ENCODE data around the gene FLII. TPM values are rescaled to one million over a fixed set of nuclear protein-coding genes. Genes with fewer than 3 reads are reported as not detected.

The FLII gene
- total and polyA plus RNA-seq, 2 of the 13 experiments (the other 11 are each of a cell fraction or from before 2014, with no cell fraction given), result 130 to 303 TPM

DNA sequence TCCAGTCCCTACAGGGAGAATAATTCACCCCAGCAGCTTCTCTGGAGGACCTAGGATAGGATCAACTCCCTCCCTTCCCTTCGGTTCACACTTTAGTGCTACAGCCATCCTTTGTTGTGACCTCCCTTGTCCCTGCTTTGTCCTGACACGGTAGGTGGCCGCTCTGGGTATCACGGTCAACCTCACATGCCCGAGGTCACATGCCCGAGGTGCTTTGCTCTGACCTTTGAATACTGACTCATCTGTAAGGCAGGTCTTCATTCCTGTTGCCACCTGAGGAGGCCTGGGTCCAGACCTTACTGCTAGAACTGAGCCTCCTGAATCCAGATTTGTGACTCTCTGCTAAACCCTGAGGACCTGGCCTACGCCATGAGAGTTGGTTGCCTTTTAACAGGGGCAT lies 55.2 kb downstream of the FLII start (continued):
- TF ChIP-seq, protein P1, sequence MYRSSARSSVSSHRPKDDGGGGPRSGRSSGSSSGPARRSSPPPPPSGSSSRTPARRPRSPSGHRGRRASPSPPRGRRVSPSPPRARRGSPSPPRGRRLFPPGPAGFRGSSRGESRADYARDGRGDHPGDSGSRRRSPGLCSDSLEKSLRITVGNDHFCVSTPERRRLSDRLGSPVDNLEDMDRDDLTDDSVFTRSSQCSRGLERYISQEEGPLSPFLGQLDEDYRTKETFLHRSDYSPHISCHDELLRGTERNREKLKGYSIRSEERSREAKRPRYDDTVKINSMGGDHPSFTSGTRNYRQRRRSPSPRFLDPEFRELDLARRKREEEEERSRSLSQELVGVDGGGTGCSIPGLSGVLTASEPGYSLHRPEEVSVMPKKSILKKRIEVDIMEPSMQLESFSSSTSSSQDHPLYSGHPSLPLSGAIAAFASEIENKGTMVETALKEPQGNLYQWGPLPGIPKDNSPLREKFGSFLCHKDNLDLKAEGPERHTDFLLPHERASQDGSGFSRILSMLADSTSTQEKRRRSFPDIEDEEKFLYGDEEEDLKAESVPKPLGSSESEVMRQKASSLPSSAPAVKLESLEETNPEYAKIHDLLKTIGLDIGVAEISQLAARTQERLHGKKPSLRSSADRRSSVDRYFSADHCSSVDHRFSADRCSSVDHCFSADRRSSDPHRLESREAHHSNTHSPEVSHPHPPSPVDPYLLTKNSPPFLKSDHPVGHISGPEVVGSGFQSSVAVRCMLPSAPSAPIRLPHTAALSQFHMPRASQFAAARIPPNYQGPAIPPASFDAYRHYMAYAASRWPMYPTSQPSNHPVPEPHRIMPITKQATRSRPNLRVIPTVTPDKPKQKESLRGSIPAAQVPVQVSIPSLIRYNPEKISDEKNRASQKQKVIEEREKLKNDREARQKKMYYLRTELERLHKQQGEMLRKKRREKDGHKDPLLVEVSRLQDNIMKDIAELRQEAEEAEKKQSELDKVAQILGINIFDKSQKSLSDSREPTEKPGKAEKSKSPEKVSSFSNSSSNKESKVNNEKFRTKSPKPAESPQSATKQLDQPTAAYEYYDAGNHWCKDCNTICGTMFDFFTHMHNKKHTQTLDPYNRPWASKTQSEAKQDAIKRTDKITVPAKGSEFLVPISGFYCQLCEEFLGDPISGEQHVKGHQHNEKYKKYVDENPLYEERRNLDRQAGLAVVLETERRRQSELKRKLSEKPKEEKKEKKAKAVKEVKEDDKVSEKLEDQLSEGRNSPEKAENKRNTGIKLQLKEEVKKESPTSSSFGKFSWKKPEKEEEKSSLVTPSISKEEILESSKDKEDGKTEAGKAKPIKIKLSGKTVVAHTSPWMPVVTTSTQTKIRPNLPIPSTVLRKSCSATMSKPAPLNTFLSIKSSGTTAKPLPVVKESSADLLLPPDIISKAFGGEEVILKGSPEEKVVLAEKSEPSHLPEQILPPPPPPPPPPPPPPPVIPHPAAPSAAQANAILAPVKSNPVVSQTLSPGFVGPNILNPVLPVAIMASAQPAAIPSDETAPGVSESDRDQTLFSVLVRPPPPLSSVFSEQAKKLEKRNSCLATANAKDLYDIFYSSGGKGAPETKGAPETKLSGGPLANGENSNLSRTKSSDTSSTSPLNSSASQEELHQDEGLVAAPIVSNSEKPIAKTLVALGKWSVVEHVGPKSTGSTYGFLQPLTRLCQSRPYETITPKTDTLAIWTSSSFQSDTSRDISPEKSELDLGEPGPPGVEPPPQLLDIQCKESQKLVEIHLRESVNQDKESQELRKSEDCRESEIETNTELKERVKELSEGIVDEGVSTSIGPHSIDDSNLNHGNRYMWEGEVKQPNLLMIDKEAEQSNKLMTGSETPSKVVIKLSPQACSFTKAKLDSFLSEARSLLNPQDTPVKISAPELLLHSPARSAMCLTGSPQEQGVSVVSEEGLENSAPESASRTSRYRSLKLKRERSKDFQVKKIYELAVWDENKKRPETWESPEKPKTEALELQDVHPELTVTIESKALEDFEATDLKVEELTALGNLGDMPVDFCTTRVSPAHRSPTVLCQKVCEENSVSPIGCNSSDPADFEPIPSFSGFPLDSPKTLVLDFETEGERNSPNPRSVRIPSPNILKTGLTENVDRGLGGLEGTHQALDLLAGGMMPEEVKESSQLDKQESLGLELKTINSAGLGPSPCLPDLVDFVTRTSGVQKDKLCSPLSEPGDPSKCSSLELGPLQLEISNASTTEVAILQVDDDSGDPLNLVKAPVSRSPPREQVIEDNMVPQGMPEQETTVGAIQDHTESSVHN (CRISPR knock-in tag; IDR thresholded peaks at IDR 0.05), result no peak
- no peak for TF ChIP-seq AGO1 (IDR thresholded peaks at IDR 0.05; ENCODE audit: low read depth, low read length, poor library complexity, severe bottlenecking)
- peak; percentile 82 for TF ChIP-seq BHLHE40 (IDR thresholded peaks at IDR 0.05; ENCODE audit: low read length)
- TF ChIP-seq ZNF543 (CRISPR knock-in tag; IDR thresholded peaks at IDR 0.05), result no peak
- no peak for TF ChIP-seq NONO (IDR thresholded peaks at IDR 0.05)
- no peak for TF ChIP-seq NONO (CRISPR knock-in tag; conservative IDR thresholded peaks at IDR 0.05)
- TF ChIP-seq, protein P2, sequence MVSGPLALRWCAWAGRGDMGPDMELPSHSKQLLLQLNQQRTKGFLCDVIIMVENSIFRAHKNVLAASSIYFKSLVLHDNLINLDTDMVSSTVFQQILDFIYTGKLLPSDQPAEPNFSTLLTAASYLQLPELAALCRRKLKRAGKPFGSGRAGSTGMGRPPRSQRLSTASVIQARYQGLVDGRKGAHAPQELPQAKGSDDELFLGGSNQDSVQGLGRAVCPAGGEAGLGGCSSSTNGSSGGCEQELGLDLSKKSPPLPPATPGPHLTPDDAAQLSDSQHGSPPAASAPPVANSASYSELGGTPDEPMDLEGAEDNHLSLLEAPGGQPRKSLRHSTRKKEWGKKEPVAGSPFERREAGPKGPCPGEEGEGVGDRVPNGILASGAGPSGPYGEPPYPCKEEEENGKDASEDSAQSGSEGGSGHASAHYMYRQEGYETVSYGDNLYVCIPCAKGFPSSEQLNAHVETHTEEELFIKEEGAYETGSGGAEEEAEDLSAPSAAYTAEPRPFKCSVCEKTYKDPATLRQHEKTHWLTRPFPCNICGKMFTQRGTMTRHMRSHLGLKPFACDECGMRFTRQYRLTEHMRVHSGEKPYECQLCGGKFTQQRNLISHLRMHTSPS (CRISPR knock-in tag; IDR thresholded peaks at IDR 0.05; ENCODE audit: low read depth), result peak; percentile 60; the same call in 1 of the 2 replicates
- no peak for TF ChIP-seq ZNF792 (CRISPR knock-in tag; IDR thresholded peaks at IDR 0.05)
- no peak for TF ChIP-seq FOXK1 (CRISPR knock-in tag; IDR thresholded peaks at IDR 0.05; ENCODE audit: borderline replicate concordance, low read depth)
- no peak for TF ChIP-seq ZNF816 (CRISPR knock-in tag; IDR thresholded peaks at IDR 0.05; ENCODE audit: borderline replicate concordance)
- TF ChIP-seq, protein P3, sequence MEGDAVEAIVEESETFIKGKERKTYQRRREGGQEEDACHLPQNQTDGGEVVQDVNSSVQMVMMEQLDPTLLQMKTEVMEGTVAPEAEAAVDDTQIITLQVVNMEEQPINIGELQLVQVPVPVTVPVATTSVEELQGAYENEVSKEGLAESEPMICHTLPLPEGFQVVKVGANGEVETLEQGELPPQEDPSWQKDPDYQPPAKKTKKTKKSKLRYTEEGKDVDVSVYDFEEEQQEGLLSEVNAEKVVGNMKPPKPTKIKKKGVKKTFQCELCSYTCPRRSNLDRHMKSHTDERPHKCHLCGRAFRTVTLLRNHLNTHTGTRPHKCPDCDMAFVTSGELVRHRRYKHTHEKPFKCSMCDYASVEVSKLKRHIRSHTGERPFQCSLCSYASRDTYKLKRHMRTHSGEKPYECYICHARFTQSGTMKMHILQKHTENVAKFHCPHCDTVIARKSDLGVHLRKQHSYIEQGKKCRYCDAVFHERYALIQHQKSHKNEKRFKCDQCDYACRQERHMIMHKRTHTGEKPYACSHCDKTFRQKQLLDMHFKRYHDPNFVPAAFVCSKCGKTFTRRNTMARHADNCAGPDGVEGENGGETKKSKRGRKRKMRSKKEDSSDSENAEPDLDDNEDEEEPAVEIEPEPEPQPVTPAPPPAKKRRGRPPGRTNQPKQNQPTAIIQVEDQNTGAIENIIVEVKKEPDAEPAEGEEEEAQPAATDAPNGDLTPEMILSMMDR (CRISPR knock-in tag; IDR thresholded peaks at IDR 0.05), result no peak
- TF ChIP-seq RORA (CRISPR knock-in tag; IDR thresholded peaks at IDR 0.05), result no peak
- TF ChIP-seq, protein P4, sequence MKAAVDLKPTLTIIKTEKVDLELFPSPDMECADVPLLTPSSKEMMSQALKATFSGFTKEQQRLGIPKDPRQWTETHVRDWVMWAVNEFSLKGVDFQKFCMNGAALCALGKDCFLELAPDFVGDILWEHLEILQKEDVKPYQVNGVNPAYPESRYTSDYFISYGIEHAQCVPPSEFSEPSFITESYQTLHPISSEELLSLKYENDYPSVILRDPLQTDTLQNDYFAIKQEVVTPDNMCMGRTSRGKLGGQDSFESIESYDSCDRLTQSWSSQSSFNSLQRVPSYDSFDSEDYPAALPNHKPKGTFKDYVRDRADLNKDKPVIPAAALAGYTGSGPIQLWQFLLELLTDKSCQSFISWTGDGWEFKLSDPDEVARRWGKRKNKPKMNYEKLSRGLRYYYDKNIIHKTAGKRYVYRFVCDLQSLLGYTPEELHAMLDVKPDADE (CRISPR knock-in tag; IDR thresholded peaks at IDR 0.05), result no peak
- no peak for TF ChIP-seq ZMAT3 (CRISPR knock-in tag; conservative IDR thresholded peaks at IDR 0.05)
- peak; percentile 91 for TF ChIP-seq FOSL2 (CRISPR knock-in tag; IDR thresholded peaks at IDR 0.05)
- TF ChIP-seq, protein P5, sequence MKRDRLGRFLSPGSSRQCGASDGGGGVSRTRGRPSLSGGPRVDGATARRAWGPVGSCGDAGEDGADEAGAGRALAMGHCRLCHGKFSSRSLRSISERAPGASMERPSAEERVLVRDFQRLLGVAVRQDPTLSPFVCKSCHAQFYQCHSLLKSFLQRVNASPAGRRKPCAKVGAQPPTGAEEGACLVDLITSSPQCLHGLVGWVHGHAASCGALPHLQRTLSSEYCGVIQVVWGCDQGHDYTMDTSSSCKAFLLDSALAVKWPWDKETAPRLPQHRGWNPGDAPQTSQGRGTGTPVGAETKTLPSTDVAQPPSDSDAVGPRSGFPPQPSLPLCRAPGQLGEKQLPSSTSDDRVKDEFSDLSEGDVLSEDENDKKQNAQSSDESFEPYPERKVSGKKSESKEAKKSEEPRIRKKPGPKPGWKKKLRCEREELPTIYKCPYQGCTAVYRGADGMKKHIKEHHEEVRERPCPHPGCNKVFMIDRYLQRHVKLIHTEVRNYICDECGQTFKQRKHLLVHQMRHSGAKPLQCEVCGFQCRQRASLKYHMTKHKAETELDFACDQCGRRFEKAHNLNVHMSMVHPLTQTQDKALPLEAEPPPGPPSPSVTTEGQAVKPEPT (CRISPR knock-in tag; IDR thresholded peaks at IDR 0.05; ENCODE audit: low read depth), result no peak

Data from HepG2 (cell line).